ENCODE results near the gene CHST15.

CHST15 gene

DNA sequence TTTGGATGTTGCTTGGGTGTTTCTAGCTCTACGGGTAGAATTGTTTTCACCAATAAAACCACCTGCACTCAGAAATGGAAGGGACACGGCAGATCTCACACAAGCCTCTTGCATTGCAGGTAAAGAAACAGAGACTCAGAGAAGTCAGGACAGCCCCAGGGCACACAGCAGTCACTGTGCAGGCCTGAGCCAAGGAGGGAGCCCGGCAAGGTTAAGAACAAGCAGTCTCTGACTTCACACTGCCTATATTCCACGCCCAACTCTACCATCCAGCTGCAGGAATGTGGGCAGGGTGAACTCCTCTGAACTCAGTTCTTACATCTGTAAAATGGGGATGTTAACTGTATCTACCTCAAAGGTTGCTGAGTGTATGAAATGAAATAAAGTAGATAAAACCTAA is 15.4 kb downstream of the CHST15 start:
- no peaks in the 10 kb centered on the region for H3K36me3 ChIP-seq (ENCODE audit: control insufficient read depth, insufficient read depth, low read length)
- TF ChIP-seq CTCF (IDR thresholded peaks at IDR 0.05; ENCODE audit: insufficient read depth, low read length, poor library complexity, severe bottlenecking): no peak
- no peak overlapping the region for H3K4me3 ChIP-seq (replicated peaks; ENCODE audit: low read depth, low read length)
- H3K27me3 ChIP-seq (replicated peaks; ENCODE audit: control insufficient read depth, insufficient read depth, low read length): peaks cover 4% of the 10 kb centered on the region; the same call in 1 of the 2 replicates
- no peak for DNase-seq (ENCODE audit: extremely low read depth, insufficient read length)

DNA sequence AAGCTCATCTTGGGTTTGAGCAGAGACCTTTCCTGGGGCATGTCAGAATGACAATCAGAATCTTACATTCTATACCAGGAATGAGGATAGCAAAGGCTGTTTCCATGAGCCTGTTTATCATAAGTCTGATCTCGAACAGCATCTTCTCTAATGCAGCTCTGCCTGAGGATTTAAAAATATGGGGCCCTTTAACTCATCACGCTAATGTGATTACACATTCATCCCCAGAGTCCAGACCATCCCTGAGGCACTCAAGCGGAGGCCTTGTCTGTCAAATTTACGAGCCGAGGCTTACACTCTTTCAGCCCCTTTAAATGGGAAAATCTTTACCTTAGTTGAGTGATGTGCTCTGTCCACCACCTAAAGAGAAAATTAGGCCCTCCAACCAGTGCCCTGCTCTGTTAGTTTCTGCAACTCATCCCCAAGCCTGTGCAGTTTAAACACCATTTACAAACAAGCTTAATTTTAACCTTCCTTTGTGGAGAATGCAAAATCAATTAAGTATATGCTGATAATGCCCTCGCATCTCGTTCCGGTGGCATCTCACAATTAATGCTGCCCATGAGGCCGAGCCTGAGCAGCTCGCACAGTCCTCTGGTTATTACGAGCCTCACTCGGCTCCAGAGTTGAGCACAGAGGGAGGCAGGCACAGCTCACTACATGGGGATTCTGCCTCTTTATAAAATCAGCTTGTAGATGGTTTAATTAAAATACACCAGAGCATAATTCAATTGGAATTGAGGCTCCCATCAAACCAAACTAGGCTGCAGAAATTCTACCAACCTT is 16.0 kb downstream of the CHST15 start:
- Histone ChIP-seq H3K27me3 (replicated peaks; ENCODE audit: control insufficient read depth, insufficient read depth, low read length) (peaks cover 4% of the 10 kb centered on the region; the same call in 1 of the 2 replicates), H3K4me3 (replicated peaks; ENCODE audit: low read depth, low read length) (no peak overlapping the region), H3K36me3 (ENCODE audit: control insufficient read depth, insufficient read depth, low read length) (no peaks in the 10 kb centered on the region)
- no peak for TF ChIP-seq CTCF (IDR thresholded peaks at IDR 0.05; ENCODE audit: insufficient read depth, low read length, poor library complexity, severe bottlenecking)
- no peak for DNase-seq (ENCODE audit: extremely low read depth, insufficient read length)

DNA sequence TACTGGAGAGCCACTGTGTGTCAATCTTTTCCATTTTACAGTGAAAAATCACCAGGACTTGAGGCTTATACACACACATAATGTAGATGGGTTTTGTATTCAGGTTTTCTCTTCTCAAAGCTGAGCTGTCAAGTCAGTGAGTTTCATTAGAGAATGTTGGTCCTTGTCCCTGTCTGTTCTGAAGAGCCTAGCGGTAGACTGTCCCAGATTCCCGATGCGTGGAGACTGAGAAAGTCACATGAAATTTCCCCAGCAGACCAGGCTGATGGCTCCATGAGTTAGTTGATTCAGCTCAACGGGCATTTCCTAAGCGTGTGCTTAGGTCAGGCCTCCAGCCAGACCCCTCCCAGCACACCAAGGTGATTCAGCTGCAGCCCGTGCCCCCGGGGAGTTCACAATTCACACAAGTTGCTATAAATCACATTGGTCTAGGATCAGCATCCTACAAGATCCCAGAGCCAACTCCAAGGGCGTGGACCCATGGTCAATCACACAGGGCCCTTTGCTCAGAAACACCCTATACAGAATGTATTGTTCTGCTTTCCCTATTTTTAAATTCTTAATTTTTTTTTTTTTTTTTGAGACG is 17.2 kb downstream of the CHST15 start:
- H3K4me3 ChIP-seq (replicated peaks; ENCODE audit: low read depth, low read length): no peak overlapping the region
- H3K36me3 ChIP-seq (ENCODE audit: control insufficient read depth, insufficient read depth, low read length): no peaks in the 10 kb centered on the region
- no peak for TF ChIP-seq CTCF (IDR thresholded peaks at IDR 0.05; ENCODE audit: insufficient read depth, low read length, poor library complexity, severe bottlenecking)
- DNase-seq (ENCODE audit: extremely low read depth, insufficient read length): no peak
- H3K27me3 ChIP-seq (replicated peaks; ENCODE audit: control insufficient read depth, insufficient read depth, low read length): peaks cover 7% of the 10 kb centered on the region

DNA sequence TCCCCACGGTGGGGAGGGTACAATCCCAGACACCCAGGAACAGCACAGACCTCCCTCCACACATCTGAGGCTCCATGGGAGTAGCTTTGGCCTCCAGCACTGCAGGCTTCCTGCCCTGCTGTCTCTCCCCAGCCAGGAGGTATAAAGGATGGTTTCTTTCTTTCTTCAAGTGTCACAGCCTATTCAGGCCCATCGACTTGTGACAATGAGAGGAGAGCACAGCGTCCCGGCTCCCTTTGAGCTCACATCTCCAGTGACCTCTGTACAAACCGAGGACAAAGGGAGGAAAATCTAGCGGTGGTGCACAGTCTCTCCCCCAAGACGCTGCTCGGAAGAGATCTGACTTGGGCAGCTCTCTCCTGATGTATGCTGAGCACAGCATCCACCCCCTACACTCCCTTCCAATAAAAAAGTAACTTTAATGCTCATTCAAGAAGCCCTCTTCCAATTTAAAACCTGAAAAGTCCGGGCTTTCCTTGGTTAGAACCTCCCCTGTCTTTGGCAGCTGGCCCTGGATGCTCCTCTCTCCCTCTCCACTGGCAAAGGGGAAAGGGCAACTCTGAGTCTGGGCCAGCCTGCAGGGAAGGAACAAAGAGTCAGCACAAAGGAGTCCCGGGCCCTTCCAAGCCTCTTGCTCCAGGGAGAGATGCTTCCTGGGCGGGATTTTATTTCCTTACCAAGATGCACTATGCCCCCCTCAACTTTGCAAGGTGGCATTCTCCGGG is 18.0 kb downstream of the CHST15 start:
- DNase-seq (ENCODE audit: extremely low read depth, insufficient read length): no peak
- no peak overlapping the region for H3K4me3 ChIP-seq (replicated peaks; ENCODE audit: low read depth, low read length)
- no peak for TF ChIP-seq CTCF (IDR thresholded peaks at IDR 0.05; ENCODE audit: insufficient read depth, low read length, poor library complexity, severe bottlenecking)
- no peaks in the 10 kb centered on the region for H3K36me3 ChIP-seq (ENCODE audit: control insufficient read depth, insufficient read depth, low read length)
- peaks cover 7% of the 10 kb centered on the region for H3K27me3 ChIP-seq (replicated peaks; ENCODE audit: control insufficient read depth, insufficient read depth, low read length)

DNA sequence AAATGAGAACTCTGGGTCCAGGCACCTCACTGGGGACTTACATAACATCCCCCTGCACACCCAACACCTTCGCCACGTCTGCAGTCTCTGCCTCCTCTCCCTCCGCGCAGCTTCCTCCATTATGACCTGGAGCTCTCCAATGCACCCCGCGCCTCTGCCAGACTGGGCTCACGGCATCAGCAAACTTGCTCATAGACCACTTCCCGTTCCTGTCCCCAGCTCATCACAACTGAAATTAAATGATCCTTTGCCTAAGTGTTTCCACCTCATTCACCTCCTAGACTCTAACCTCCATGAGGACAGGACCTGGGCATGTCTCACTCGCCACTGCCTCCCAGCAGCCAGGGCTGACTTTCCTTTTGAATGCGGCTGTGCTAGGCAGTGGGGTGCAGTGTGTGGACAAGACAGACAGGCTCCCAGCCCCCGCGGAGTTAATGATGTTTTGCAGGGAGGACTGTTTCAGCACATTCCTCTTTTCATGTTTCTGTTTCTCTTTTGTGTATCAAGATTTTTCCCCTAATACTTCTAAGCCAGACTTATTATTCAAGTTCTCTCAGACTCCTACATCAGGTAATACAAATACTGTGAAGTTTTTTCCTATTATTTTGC is 18.8 kb downstream of the CHST15 start:
- DNase-seq (ENCODE audit: extremely low read depth, insufficient read length): no peak
- peaks cover 5% of the 10 kb centered on the region for H3K27me3 ChIP-seq (replicated peaks; ENCODE audit: control insufficient read depth, insufficient read depth, low read length)
- TF ChIP-seq CTCF (IDR thresholded peaks at IDR 0.05; ENCODE audit: insufficient read depth, low read length, poor library complexity, severe bottlenecking): no peak
- H3K4me3 ChIP-seq (replicated peaks; ENCODE audit: low read depth, low read length): no peak overlapping the region
- no peaks in the 10 kb centered on the region for H3K36me3 ChIP-seq (ENCODE audit: control insufficient read depth, insufficient read depth, low read length)
